ENCODE data around the gene PANX2. TPM values are rescaled to one million over a fixed set of nuclear protein-coding genes. Genes with fewer than 3 reads are reported as not detected.

The PANX2 gene
- total and polyA plus RNA-seq, 2 of the 13 experiments (the other 11 are each of a cell fraction or from before 2014, with no cell fraction given), result 0.15 to 1.1 TPM

DNA sequence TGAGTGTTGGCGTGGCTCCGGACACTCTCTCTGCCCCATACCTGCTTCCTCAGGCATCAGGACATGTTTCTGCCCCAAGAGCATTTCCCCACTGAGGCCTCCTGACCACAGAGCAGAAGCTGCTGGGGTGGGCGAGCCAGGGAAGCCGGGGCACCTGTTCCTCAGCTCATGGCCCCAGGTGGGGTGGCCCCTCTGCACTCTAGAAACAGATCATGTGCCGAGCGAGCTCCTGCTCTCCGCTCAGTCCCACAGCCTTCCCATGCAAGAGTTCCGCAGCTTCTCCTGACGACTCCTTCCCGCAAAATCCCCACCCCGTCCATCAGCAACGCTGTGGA is 22.4 kb upstream of the PANX2 start (continued):
- TF ChIP-seq KIAA2018 (CRISPR knock-in tag; IDR thresholded peaks at IDR 0.05; ENCODE audit: borderline replicate concordance) (no peak), CREB3 (CRISPR knock-in tag; IDR thresholded peaks at IDR 0.05) (no peak)

All from HepG2 (cell line).